AG04450 (cell line): ENCODE results near the gene PTPN20. TPM values are rescaled to one million over a fixed set of nuclear protein-coding genes. Genes with fewer than 3 reads are reported as not detected.

Experiments used
- CTCF ChIA-PET: fragments of 300-600, 350-600 bp; formaldehyde crosslinking; extraction: SDS; loops from one replicate; lab custom pipeline; 2022; ENCODE audit warnings: antibody characterized with exemption, inconsistent platforms; lab: Charles Lee
- POLR2A ChIA-PET: fragments of 350-600 bp; formaldehyde crosslinking; extraction: SDS; loops from one replicate; lab custom pipeline; 2021; ENCODE audit warnings: antibody characterized with exemption, inconsistent platforms; lab: Yijun Ruan, JAX
- DNase-seq: peaks from one replicate; pipeline ENCODE4 v3.0.0-alpha.2; 2011; ENCODE audit warnings: low read depth, low spot score
- H3K27ac ChIP-seq: one replicate; pipeline ENCODE4 v1.5.1; 2012; ENCODE audit warnings: low read depth, low read length, control low read depth
- H3K27me3 ChIP-seq: one replicate; pipeline ENCODE4 v1.6.0; 2012; ENCODE audit warnings: low read length; ENCODE audit not compliant: control insufficient read depth, insufficient read depth
- H3K4me3 ChIP-seq: 2 replicates; pipeline ENCODE4 v1.5.1; 2011; ENCODE audit warnings: mild to moderate bottlenecking, low read depth, low read length, control low read depth
- H3K9me3 ChIP-seq: 2 replicates; pipeline ENCODE4 v1.5.1; 2012; ENCODE audit warnings: low read length; ENCODE audit not compliant: control insufficient read depth, insufficient read depth
- polyA plus RNA-seq: library from polyadenylated mRNA; depleted of rRNA; stranded (reverse); fragments of >200 nt; gene quantifications from 2 replicates; pipeline ENCODE4 v1.2.3, GENCODE V29; 2011
- TF ChIP-seq, protein P1 (sequence below): IDR thresholded peaks from 2 replicates; pipeline ENCODE4 v1.5.1; 2011; ENCODE audit warnings: low read depth, low read length, control low read depth, inconsistent platforms

PTPN20 gene
- polyA plus RNA-seq, 1 experiment, result not detected

DNA sequence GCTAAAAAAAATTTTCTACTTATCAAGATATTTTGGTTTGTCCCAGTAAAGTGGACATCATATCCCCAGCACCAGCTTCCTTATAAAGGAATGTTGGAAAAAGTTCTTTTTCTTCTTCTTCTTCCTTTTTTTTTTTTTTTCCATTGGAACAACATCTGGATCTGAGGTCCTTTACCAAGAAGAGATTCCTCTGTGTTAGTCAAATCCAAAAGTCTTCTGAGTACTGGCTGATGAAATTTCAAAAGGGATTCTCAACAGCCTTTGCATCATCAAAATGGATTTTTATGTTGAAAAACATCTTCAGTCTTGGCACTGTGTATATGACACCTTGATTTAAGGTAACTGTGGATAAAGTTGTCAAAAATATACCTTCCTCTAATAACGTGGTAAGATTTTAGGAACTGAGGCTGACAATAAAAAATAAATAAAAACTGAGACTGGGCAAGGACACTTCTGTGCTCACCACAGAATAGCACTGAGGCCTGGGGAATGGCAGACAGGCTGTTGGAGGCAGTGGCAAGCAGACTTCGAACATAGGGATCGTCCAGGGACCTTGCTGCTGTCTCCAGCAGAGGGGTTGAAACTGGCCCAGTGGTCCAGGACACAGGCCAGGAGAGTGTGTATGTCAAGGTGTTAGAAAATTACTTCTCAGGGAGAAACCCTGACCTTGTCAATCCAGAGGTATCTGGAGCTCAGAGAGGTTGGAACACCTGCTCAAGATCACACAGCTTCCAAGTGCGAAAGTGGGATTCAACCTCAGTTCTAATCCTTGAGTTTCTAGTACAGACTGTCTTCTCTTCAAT is 130.4 kb downstream of the PTPN20 start:
- TF ChIP-seq, protein P1, sequence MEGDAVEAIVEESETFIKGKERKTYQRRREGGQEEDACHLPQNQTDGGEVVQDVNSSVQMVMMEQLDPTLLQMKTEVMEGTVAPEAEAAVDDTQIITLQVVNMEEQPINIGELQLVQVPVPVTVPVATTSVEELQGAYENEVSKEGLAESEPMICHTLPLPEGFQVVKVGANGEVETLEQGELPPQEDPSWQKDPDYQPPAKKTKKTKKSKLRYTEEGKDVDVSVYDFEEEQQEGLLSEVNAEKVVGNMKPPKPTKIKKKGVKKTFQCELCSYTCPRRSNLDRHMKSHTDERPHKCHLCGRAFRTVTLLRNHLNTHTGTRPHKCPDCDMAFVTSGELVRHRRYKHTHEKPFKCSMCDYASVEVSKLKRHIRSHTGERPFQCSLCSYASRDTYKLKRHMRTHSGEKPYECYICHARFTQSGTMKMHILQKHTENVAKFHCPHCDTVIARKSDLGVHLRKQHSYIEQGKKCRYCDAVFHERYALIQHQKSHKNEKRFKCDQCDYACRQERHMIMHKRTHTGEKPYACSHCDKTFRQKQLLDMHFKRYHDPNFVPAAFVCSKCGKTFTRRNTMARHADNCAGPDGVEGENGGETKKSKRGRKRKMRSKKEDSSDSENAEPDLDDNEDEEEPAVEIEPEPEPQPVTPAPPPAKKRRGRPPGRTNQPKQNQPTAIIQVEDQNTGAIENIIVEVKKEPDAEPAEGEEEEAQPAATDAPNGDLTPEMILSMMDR, result no peak
- peaks cover 11% of the 10 kb centered on the region for H3K27me3 ChIP-seq
- ChIA-PET POLR2A (no interaction called here), CTCF (interaction anchor here (0.7 to 5.4 kb wide), 2 partner anchors 17 to 271 kb away, joined by 3 to 25 read pairs; no protein-coding TSS in a partner anchor)
- no peak overlapping the region for H3K27ac ChIP-seq
- no peak for DNase-seq
- H3K4me3 ChIP-seq, result no peak overlapping the region
- no peaks in the 10 kb centered on the region; the same call in 1 of the 2 replicates for H3K9me3 ChIP-seq

DNA sequence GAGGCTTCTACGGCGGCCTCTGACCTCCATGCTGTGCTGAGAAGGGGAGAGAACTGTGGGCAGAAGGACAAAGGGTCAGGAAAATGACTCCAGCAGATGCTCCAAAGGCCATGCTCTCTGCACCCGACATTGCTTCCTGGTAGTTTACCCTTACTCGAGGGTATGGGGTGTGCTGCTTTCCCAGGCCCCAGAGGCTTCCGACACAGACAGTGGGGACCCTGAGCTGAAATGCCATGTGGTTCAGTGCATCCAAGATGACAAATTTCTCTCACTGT is 130.9 kb downstream of the PTPN20 start:
- H3K4me3 ChIP-seq, result no peak overlapping the region
- ChIA-PET CTCF (interaction anchor here (5.4 kb wide), 1 partner anchor 270 kb away, joined by 25 read pairs; no protein-coding TSS in a partner anchor), POLR2A (no interaction called here)
- peaks cover 9% of the 10 kb centered on the region for H3K27me3 ChIP-seq
- H3K9me3 ChIP-seq, result no peaks in the 10 kb centered on the region; the same call in 1 of the 2 replicates
- no peak for DNase-seq
- TF ChIP-seq, protein P1, result no peak
- H3K27ac ChIP-seq, result no peak overlapping the region

- H3K9me3 ChIP-seq, result no peaks in the 10 kb centered on the region; the same call in 1 of the 2 replicates
- no peak overlapping the region for H3K27ac ChIP-seq
- CTCF ChIA-PET, result interaction anchor here (1.2 kb wide), 1 partner anchor 297 kb away, joined by 3 read pairs; no protein-coding TSS in a partner anchor
- POLR2A ChIA-PET, result no interaction called here
- no peak overlapping the region for H3K4me3 ChIP-seq
- DNase-seq, result no peak
- TF ChIP-seq, protein P1, result no peak
- peaks cover 4% of the 10 kb centered on the region for H3K27me3 ChIP-seq
Measured at GRCh38 chr10:47042780-47043750, 131.8 kb downstream of the PTPN20 start.

GRCh38 chr10:47043928-47044538 is 132.8 kb downstream of the PTPN20 start:
- Histone ChIP-seq H3K9me3 (no peaks in the 10 kb centered on the region; the same call in 1 of the 2 replicates), H3K27ac (no peak overlapping the region), H3K4me3 (no peak overlapping the region), H3K27me3 (peaks cover 3% of the 10 kb centered on the region)
- CTCF ChIA-PET, result interaction anchor here (1.2 to 5.9 kb wide), 2 partner anchors 268 to 296 kb away, joined by 3 to 167 read pairs; no protein-coding TSS in a partner anchor
- TF ChIP-seq, protein P1, result no peak
- DNase-seq, result no peak
- POLR2A ChIA-PET, result no interaction called here
